Naive thymus-derived CD4-positive, alpha-beta T cell (primary cell): ENCODE data around the gene LIN7C. TPM values are rescaled to one million over a fixed set of nuclear protein-coding genes. Genes with fewer than 3 reads are reported as not detected.

Experiments used
- ATAC-seq: fragments of 150-1000 bp; cut with Tn5 transposase; 2 replicates; pipeline ENCODE4 v1.10.0; 2021; ENCODE audit warnings: mild to moderate bottlenecking, moderate library complexity
- CTCF ChIA-PET: fragments of 350-600 bp; sonication (Branson Sonifier 250); formaldehyde crosslinking; loops from one replicate; lab custom pipeline; 2021; ENCODE audit warnings: antibody characterized with exemption; lab: Charles Lee
- POLR2A ChIA-PET: fragments of 350-600 bp; sonication (Branson Sonifier 250); formaldehyde crosslinking; loops from one replicate; lab custom pipeline; 2021; ENCODE audit warnings: antibody characterized with exemption, inconsistent platforms; lab: Charles Lee
- DNase-seq, 9 donors: peaks; one replicate each; pipeline versions ENCODE4 v3.0.0 to v3.0.0-alpha.2; 2020 to 2022; ENCODE audit warnings: mixed read lengths in 1 of 9
- H3K27ac ChIP-seq: one replicate; pipeline ENCODE4 v1.7.0; 2013; ENCODE audit warnings: mild to moderate bottlenecking, low read depth, low read length, moderate library complexity
- H3K27me3 ChIP-seq, 2 donors: one replicate each; pipeline ENCODE4 v1.7.0; 2013; ENCODE audit warnings: low read length in 2 of 2, mild to moderate bottlenecking in 2 of 2, moderate library complexity in 2 of 2; ENCODE audit not compliant: control insufficient read depth in 2 of 2, insufficient read depth in 2 of 2
- H3K36me3 ChIP-seq, 3 experiments: 1 replicate in 2 of 3; 2 replicates in 1 of 3; pipeline ENCODE4 v1.7.0; 2013; ENCODE audit warnings: low read length in 3 of 3, mild to moderate bottlenecking in 3 of 3, moderate library complexity in 1 of 3; ENCODE audit not compliant: insufficient read depth in 3 of 3, control insufficient read depth in 2 of 3
- H3K4me1 ChIP-seq, 2 donors: one replicate each; pipeline ENCODE4 v1.7.0; 2013; ENCODE audit warnings: low read length in 2 of 2, mild to moderate bottlenecking in 2 of 2, moderate library complexity in 1 of 2; ENCODE audit not compliant: control insufficient read depth in 2 of 2, insufficient read depth in 2 of 2
- H3K4me3 ChIP-seq: 2 replicates; pipeline ENCODE4 v1.7.0; 2013; ENCODE audit warnings: mild to moderate bottlenecking, low read length
- H3K9me3 ChIP-seq, 3 experiments: 1 replicate in 2 of 3; 2 replicates in 1 of 3; pipeline ENCODE4 v1.7.0; 2013; ENCODE audit warnings: low read length in 3 of 3; ENCODE audit not compliant: control insufficient read depth in 2 of 3
- H3K27ac Mint-ChIP-seq, 9 donors: one replicate each; pipeline ENCODE4 v1.8.0; 2020 to 2022; ENCODE audit warnings: mixed read lengths in 9 of 9, mild to moderate bottlenecking in 8 of 9, moderate library complexity in 5 of 9, inconsistent platforms in 2 of 9
- H3K27me3 Mint-ChIP-seq, 5 donors: one replicate each; pipeline ENCODE4 v1.8.0; 2021 to 2022; ENCODE audit warnings: mixed read lengths in 5 of 5, mild to moderate bottlenecking in 1 of 5
- H3K36me3 Mint-ChIP-seq, 5 donors: one replicate each; pipeline ENCODE4 v1.8.0; 2020 to 2022; ENCODE audit warnings: mixed read lengths in 5 of 5, mild to moderate bottlenecking in 3 of 5, inconsistent platforms in 1 of 5
- H3K4me1 Mint-ChIP-seq, 7 donors: one replicate each; pipeline ENCODE4 v1.8.0; 2020 to 2022; ENCODE audit warnings: mixed read lengths in 7 of 7, mild to moderate bottlenecking in 3 of 7, inconsistent platforms in 1 of 7
- H3K4me3 Mint-ChIP-seq, 10 donors: one replicate each; pipeline ENCODE4 v1.8.0; 2020 to 2022; ENCODE audit warnings: mild to moderate bottlenecking in 10 of 10, mixed read lengths in 10 of 10, moderate library complexity in 6 of 10, inconsistent platforms in 2 of 10
- H3K9me3 Mint-ChIP-seq, 11 donors: one replicate each; pipeline ENCODE4 v1.8.0; 2020 to 2022; ENCODE audit warnings: mixed read lengths in 11 of 11, mild to moderate bottlenecking in 4 of 11, inconsistent platforms in 1 of 11, moderate library complexity in 1 of 11
- intact Hi-C, 2 donors: fragments of 100-400 bp; cut with micrococcal nuclease; formaldehyde crosslinking; loops; one replicate each; pipeline ENCODE4 v1.15.1; 2023
- polyA plus RNA-seq, 2 donors: library from polyadenylated mRNA; unstranded; fragments of 300-500 nt; fragmentation: Illumina TruSeq; gene quantifications; one replicate each; pipeline ENCODE4 v1.2.3, GENCODE V29; 2021
- total RNA-seq, 6 experiments: library from RNA in 5 of 6; stranded (reverse) in 5 of 6; gene quantifications; 1 replicate in 5 of 6; 2 replicates in 1 of 6; pipeline ENCODE4 v1.2.3 and lab custom pipeline; 2021 to 2026

LIN7C gene
- total and polyA plus RNA-seq, 7 experiments from 2014 or later, result 11.5 to 31.3 (median 22.0) TPM

- Mint-ChIP-seq H3K36me3 (peaks cover 0 to 2% (median 0%) of the 10 kb centered on the region in 5 donors), H3K4me1 (peaks cover 6 to 29% (median 21%) of the 10 kb centered on the region in 7 donors), H3K27me3 (peaks cover 0 to 66% (median 19%) of the 10 kb centered on the region in 5 donors), H3K9me3 (no peaks in the 10 kb centered on the region), H3K4me3 (peak overlapping the region in 6 of 10 donors; percentile 10 to 92 (median 78)), H3K27ac (no peak overlapping the region)
- DNase-seq (no peak), ATAC-seq (no peak)
- Histone ChIP-seq H3K9me3 (no peaks in the 10 kb centered on the region), H3K27me3 (no peaks in the 10 kb centered on the region), H3K4me3 (no peak overlapping the region), H3K36me3 (no peaks in the 10 kb centered on the region), H3K4me1 (peaks cover 4 to 10% of the 10 kb centered on the region in 2 donors), H3K27ac (no peak overlapping the region)
- intact Hi-C loops, result no loop called here
- ChIA-PET POLR2A (no interaction called here), CTCF (no interaction called here)
Measured at GRCh38 chr11:27470166-27470565, 36.4 kb downstream of the LIN7C start.

- Mint-ChIP-seq H3K36me3 (peaks cover 0 to 2% (median 0%) of the 10 kb centered on the region in 5 donors), H3K27ac (no peak overlapping the region), H3K9me3 (no peaks in the 10 kb centered on the region), H3K4me3 (no peak overlapping the region), H3K4me1 (peaks cover 6 to 29% (median 21%) of the 10 kb centered on the region in 7 donors), H3K27me3 (peaks cover 0 to 62% (median 19%) of the 10 kb centered on the region in 5 donors)
- peaks cover 4 to 10% of the 10 kb centered on the region in 2 donors for H3K4me1 ChIP-seq
- no peaks in the 10 kb centered on the region for H3K36me3 ChIP-seq
- ChIA-PET POLR2A (no interaction called here), CTCF (no interaction called here)
- intact Hi-C loops, result no loop called here
- no peak overlapping the region for H3K4me3 ChIP-seq
- no peaks in the 10 kb centered on the region for H3K27me3 ChIP-seq
- no peak for DNase-seq
- no peaks in the 10 kb centered on the region for H3K9me3 ChIP-seq
- H3K27ac ChIP-seq, result no peak overlapping the region
- ATAC-seq, result no peak
Measured at GRCh38 chr11:27468995-27469695, 37.4 kb downstream of the LIN7C start.

GRCh38 chr11:27468209-27468994, 38.2 kb downstream of the LIN7C start:
- H3K27me3 ChIP-seq, result no peaks in the 10 kb centered on the region
- CTCF ChIA-PET, result interaction anchor here (0.7 kb wide), 2 partner anchors 15 to 206 kb away, joined by 6 read pairs; no protein-coding TSS in a partner anchor
- Mint-ChIP-seq H3K27me3 (peaks cover 0 to 56% (median 23%) of the 10 kb centered on the region in 5 donors), H3K9me3 (no peaks in the 10 kb centered on the region), H3K36me3 (peaks cover 0 to 2% (median 0%) of the 10 kb centered on the region in 5 donors), H3K27ac (no peak overlapping the region), H3K4me1 (peaks cover 6 to 28% (median 20%) of the 10 kb centered on the region in 7 donors), H3K4me3 (no peak overlapping the region)
- no peaks in the 10 kb centered on the region for H3K9me3 ChIP-seq
- no peak overlapping the region for H3K4me3 ChIP-seq
- no peak overlapping the region for H3K27ac ChIP-seq
- POLR2A ChIA-PET, result no interaction called here
- ATAC-seq (no peak), DNase-seq (no peak)
- intact Hi-C loops, result no loop called here
- H3K4me1 ChIP-seq, result peaks cover 4 to 10% of the 10 kb centered on the region in 2 donors
- no peaks in the 10 kb centered on the region for H3K36me3 ChIP-seq

- no peak for DNase-seq
Measured at GRCh38 chr11:27467181-27467913, 39.2 kb downstream of the LIN7C start.

GRCh38 chr11:27466363-27466762, 40.2 kb downstream of the LIN7C start:
- Mint-ChIP-seq H3K4me1 (peaks cover 5 to 16% (median 9%) of the 10 kb centered on the region in 7 donors), H3K27ac (no peak overlapping the region), H3K36me3 (no peaks in the 10 kb centered on the region), H3K9me3 (no peaks in the 10 kb centered on the region), H3K4me3 (no peak overlapping the region), H3K27me3 (peaks cover 0 to 43% (median 16%) of the 10 kb centered on the region in 5 donors)
- Histone ChIP-seq H3K9me3 (no peaks in the 10 kb centered on the region), H3K27ac (no peak overlapping the region), H3K36me3 (no peaks in the 10 kb centered on the region), H3K4me3 (no peak overlapping the region), H3K4me1 (peaks cover 2 to 9% of the 10 kb centered on the region in 2 donors), H3K27me3 (no peaks in the 10 kb centered on the region)
- CTCF ChIA-PET, result no interaction called here
- DNase-seq (no peak), ATAC-seq (no peak)
- POLR2A ChIA-PET, result no interaction called here
- intact Hi-C loops, result no loop called here

More at GRCh38 chr11:27467181-27467913, 39.2 kb downstream of the LIN7C start:
- CTCF ChIA-PET, result no interaction called here
- POLR2A ChIA-PET, result no interaction called here
- H3K4me1 Mint-ChIP-seq, result peaks cover 6 to 18% (median 11%) of the 10 kb centered on the region in 7 donors
- H3K27ac Mint-ChIP-seq, result no peak overlapping the region
- Histone ChIP-seq H3K9me3 (no peaks in the 10 kb centered on the region), H3K4me3 (no peak overlapping the region), H3K27me3 (no peaks in the 10 kb centered on the region), H3K27ac (no peak overlapping the region), H3K4me1 (peaks cover 4 to 10% of the 10 kb centered on the region in 2 donors), H3K36me3 (no peaks in the 10 kb centered on the region)
- H3K36me3 Mint-ChIP-seq, result no peaks in the 10 kb centered on the region
- ATAC-seq, result no peak
- H3K4me3 Mint-ChIP-seq, result no peak overlapping the region
- intact Hi-C loops, result no loop called here
- peaks cover 0 to 46% (median 16%) of the 10 kb centered on the region in 5 donors for H3K27me3 Mint-ChIP-seq
- H3K9me3 Mint-ChIP-seq, result no peaks in the 10 kb centered on the region

GRCh38 chr11:27465629-27466028, 40.9 kb downstream of the LIN7C start:
- POLR2A ChIA-PET, result no interaction called here
- H3K27ac Mint-ChIP-seq, result no peak overlapping the region
- no peaks in the 10 kb centered on the region for H3K9me3 Mint-ChIP-seq
- CTCF ChIA-PET, result no interaction called here
- no peaks in the 10 kb centered on the region for H3K36me3 Mint-ChIP-seq
- H3K4me3 ChIP-seq, result no peak overlapping the region
- intact Hi-C loops, result no loop called here
- no peaks in the 10 kb centered on the region for H3K27me3 ChIP-seq
- peaks cover 0 to 2% of the 10 kb centered on the region in 2 donors for H3K4me1 ChIP-seq
- peaks cover 0 to 9% (median 2%) of the 10 kb centered on the region in 7 donors for H3K4me1 Mint-ChIP-seq
- no peak overlapping the region for H3K4me3 Mint-ChIP-seq
- DNase-seq (no peak), ATAC-seq (no peak)
- H3K27me3 Mint-ChIP-seq, result peaks cover 0 to 35% (median 16%) of the 10 kb centered on the region in 5 donors
- no peak overlapping the region for H3K27ac ChIP-seq
- H3K36me3 ChIP-seq, result no peaks in the 10 kb centered on the region
- H3K9me3 ChIP-seq, result no peaks in the 10 kb centered on the region
